GM12872 (cell line): ENCODE data around the gene TUBB4B.
A peak's percentile ranks its signal among the peaks of the same experiment; 100 is the strongest.

Experiments
- TF ChIP-seq, protein P1 (sequence below): IDR thresholded peaks from 3 replicates; pipeline ENCODE4 v1.5.1; 2011; ENCODE audit warnings: low read depth, mild to moderate bottlenecking, low read length, moderate library complexity; ENCODE audit not compliant: insufficient read depth

TUBB4B gene

DNA sequence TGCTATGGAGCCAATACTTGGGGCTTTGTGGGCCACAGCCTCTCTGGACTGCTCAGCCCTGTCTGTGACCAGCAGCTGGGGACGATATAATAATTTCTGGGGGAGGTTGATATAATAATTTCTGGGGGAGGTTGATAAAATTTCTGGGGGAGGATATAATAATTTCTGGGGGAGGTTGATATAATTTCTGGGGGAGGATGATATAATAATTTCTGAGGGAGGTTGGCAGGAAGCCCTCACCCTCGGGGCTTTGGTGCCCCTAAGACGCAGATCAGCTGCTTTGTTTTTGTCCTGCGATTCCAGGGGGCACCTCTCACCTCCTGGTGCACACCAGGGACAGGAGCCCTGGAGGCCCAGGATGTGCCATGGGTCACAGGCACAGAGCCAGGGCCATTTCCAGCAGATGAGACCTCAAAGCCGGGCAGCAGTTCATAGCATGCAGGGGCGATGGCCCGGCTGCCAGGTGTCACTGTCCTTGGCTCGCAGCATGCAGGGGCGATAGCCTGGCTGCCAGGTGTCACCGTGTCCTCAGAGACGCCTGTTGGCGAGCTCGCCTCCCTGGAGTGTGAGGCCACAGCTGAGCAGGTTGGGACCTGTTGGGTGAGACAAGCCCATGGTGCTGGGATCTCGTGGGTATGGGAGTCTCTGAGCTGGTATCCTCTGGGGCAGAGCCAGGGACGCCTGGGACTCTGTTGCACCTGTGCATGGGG is 32.7 kb downstream of the TUBB4B start:
- TF ChIP-seq, protein P1, sequence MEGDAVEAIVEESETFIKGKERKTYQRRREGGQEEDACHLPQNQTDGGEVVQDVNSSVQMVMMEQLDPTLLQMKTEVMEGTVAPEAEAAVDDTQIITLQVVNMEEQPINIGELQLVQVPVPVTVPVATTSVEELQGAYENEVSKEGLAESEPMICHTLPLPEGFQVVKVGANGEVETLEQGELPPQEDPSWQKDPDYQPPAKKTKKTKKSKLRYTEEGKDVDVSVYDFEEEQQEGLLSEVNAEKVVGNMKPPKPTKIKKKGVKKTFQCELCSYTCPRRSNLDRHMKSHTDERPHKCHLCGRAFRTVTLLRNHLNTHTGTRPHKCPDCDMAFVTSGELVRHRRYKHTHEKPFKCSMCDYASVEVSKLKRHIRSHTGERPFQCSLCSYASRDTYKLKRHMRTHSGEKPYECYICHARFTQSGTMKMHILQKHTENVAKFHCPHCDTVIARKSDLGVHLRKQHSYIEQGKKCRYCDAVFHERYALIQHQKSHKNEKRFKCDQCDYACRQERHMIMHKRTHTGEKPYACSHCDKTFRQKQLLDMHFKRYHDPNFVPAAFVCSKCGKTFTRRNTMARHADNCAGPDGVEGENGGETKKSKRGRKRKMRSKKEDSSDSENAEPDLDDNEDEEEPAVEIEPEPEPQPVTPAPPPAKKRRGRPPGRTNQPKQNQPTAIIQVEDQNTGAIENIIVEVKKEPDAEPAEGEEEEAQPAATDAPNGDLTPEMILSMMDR = no peak

- TF ChIP-seq, protein P1 = no peak
Observed at GRCh38 chr9:137275203-137275587, 34.1 kb downstream of the TUBB4B start.

DNA sequence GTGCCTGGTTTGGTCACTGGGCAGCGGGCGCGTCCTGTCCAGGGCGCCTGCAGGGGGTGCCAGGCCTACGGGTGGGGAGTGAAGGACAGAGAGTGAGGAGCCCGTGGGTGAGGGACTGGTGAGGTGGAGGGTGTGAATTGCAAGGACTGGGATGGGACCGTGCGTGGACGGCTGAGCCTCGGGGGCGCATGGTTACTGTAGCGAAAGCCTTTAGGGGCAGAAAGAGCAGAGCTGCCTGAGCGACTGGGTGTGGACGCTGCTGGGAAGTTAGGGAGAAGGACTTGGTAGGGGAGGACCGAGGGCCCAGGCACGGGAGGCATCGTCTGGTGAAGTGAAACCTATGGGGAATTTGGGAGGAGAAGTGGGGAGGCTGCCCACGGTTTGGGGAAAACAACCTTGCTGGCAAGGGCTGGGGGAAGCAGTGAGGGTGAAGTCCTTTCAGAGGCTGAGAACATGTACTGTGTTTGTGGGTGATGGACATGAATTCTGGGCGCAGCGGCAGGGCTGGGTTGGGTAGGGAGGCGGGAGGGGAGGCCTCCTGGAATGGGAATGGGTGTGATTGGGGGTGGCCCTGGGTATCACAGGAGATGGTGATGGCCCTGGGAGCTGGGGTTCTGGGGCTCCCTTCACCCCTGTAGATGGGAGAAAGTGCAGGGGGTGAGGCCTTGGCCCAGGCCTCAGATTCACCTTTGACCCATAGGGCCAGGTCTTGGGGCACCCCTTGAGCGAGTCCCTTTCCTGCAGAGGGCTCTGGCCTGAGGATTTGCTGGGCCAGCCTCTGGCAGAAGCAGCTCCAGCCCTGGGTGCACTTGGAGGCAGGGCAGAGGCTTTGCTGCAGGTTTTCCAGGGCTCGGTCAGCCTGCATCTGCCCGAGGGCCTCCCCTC is 34.7 kb downstream of the TUBB4B start:
- TF ChIP-seq, protein P1 = no peak

DNA sequence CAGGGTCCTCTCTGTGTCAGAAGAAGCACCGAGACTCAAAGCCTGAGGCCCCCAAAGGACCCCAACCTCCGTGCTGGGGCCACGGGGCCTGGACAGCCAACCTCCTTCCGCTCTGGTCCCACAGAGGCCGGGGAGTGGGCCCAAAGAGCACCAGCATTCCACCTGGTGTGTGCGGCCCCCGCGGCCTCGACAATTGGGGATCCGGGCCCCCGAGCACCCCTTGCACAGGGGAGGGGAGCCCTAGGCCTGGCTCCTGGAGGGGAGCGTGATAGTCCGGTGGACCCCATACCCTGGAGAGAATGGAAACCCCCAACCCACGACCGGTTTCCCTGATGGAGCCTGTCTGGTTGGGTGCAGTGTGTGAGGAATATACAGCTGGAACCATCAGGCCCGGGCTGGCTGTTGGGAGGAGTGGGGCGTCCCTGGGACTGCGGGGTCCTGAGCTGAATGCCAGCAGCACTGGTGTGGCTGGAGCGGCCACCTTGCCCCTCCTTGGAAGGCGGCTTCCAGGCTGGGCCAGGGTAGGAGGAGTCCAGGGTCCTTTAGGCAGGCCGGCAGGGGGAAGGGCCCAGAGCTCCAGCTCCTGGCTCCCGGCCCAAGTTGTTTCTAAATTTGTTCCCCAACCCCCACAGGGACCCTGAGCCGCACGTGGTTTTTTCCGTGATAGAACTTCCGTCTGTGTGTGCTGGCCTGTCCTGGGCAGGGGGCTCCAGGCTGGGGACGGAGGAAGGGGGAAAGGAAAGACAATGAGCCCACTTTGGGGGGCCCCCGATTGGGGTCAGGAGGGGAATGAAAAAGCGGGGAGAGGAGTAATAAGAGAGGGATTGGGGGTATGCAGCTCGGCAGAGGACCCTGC is 35.6 kb downstream of the TUBB4B start:
- TF ChIP-seq, protein P1 = no peak

DNA sequence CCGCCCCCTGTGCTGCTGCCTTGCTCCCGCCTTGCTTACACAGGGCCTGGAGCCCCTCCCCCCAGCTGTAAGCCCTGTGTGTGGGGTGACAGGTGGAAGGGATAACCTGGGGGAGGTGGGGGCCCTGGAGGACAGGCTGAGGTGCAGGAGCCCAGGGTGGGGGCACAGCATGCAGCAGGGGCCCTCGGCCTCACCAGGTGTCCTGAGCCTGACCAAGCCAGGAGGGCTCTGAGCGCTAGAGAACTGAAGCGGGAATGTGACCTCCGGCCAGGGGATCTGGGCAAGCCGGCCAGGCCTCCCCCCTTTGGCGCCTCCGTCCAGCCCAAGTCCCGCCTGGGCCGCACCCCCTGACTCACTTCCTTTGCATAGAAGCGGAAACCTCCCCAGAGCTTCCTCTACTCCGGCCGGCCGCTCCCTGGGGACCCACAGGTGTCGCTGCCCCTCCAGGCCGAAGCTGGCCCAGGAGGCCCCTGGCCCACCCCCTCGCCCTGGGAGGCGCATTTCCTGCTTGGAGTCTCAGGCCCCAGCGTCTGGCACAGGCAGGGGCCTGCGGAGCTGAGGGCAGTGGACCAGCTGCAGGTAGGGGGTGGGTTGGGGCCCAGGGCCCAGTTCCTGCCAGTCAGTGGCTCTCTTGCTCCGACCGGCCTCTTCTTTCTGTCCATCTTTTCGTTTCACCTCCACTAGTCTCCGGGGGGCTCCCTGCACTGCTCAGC is 36.4 kb downstream of the TUBB4B start, which contains the start of gene TOR4A:
TOR4A (plus strand) TSS at position 398 of the 713 bp plus-strand sequence. CDS start 964 bp downstream, outside the sequence.
- TF ChIP-seq, protein P1 = 0 out of 3 replicates have a peak, but pooled peaks have one; percentile 16

DNA sequence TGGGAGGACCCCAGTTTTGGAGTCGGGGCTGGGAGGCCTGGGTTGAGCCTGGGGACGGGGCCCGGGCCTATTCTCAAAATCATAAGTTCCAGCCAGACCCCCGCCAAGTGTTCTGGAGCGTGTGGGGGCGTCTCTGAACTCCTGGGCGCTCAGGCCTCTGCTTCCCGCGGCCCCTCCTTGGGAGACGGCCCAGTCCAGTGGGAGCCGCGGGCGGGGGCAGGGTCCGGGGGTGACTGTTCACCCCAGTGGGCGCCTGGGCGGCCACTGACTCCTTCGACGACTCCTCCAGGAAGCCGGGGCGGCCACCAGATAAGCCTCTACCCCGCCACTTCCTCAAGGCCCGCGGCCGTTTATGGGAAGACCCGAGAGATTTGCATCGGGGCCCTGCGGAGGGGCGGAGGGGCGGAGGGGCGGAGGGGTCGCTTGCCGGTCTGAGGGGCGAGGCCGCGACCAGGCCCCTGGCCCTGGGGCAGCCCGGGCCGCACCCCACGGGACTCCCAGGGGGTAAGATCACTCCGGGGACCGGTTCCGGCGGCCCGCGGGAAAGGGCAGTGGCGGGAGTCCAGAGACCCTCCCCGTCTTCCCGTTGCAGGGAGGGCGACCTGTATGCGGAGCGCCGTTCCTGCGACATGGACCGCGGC is 37.1 kb downstream of the TUBB4B start:
- TF ChIP-seq, protein P1 = no peak
